NOMO-1 treated with DMSO at 0.1 percent for 48 hours (cell line): ENCODE measurements around the gene PAF1.

Source experiments
- DNase-seq: peaks from one replicate; lab custom pipeline; 2025; ENCODE audit not compliant: unreplicated experiment; lab: John Stamatoyannopoulos, UW

Gene PAF1

GRCh38 chr19:39406656-39407409, 15.9 kb upstream of the PAF1 start, which contains the start of gene ZFP36:
Gene ZFP36 (plus strand): TSS chr19:39406847. CDS start chr19:39406905, 58 bp downstream.
- DNase-seq = peak; percentile 73

GRCh38 chr19:39405958-39406655, 15.2 kb upstream of the PAF1 start:
- peak; percentile 73 for DNase-seq

- no peak for DNase-seq
These were observed 14.5 kb upstream of the PAF1 start for GRCh38 chr19:39405261-39405957.

GRCh38 chr19:39403331-39404312, 12.7 kb upstream of the PAF1 start:
- peak; percentile 93 for DNase-seq

GRCh38 chr19:39402346-39403300, 11.7 kb upstream of the PAF1 start:
- peak; percentile 85 for DNase-seq

GRCh38 chr19:39401549-39402345, 10.8 kb upstream of the PAF1 start:
- peak; percentile 7 for DNase-seq

GRCh38 chr19:39401070-39401548, 10.2 kb upstream of the PAF1 start:
- DNase-seq = no peak

GRCh38 chr19:39400061-39400460, 9.2 kb upstream of the PAF1 start:
- no peak for DNase-seq

- no peak for DNase-seq
These were observed 8.8 kb upstream of the PAF1 start for GRCh38 chr19:39399668-39400050.

GRCh38 chr19:39398297-39398864, 7.5 kb upstream of the PAF1 start:
- peak; percentile 93 for DNase-seq

GRCh38 chr19:39397360-39398296, 6.7 kb upstream of the PAF1 start:
- peak; percentile 92 for DNase-seq

- no peak for DNase-seq
These were observed 505 bp downstream of the PAF1 start for GRCh38 chr19:39390451-39390750.

GRCh38 chr19:39389631-39390414, 1.1 kb downstream of the PAF1 start:
- DNase-seq = no peak

- no peak for DNase-seq
These were observed 2.2 kb downstream of the PAF1 start for GRCh38 chr19:39388657-39389056.

- no peak for DNase-seq
These were observed 4.3 kb downstream of the PAF1 start for GRCh38 chr19:39386557-39386956.

- no peak for DNase-seq
These were observed 5.1 kb downstream of the PAF1 start for GRCh38 chr19:39385629-39386411.
